ENCODE data around the gene SLC25A42.

SLC25A42 gene

DNA sequence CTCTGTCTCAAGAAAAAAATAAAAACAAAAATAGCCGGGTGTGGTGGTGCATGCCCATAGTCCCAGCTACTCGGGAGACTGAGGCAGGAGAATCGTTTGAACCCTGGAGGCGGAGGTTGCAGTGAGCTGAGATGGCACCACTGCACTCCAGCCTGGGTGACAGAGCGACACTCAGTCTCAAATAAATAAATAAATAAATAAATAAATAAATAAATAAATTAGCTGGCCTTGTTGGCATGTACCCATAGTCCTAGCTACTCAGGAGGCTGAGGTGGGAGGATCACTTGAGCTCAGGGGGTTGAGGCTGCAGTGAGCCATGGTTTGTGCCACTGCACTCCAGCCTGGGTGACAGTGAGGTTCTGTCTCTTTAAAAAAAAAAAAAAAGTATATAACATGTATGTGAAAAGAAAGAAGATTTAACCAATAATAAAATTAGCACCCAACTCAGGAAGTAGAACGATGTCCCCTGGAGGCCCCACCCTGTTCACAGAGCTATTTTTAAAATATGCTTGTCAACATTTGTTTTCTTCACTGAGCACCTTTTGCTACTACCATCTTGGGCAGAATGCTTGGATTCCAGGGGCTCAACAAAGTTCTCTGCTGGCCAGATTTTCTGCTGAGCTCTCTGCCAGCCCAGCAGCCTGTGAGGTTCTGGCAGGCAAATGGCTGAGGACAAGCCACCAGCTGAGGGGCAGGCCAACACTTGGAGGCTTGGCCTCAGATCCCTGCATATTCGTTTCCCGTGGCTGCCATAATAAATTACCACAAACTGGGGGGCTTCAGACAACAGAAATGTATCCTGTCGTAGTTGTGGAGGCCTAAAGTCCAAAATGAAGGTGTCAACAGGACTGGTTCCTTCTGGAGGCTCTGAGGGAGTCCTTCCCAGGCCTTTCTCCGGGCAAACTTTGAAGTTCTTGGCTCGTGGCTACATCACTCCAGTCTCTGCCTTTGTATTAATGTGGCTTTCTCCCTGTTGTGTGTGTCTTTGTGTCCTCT, 5.2 kb downstream of the SLC25A42 start:
- DNase-seq (ENCODE audit: low read depth): no peak

DNA sequence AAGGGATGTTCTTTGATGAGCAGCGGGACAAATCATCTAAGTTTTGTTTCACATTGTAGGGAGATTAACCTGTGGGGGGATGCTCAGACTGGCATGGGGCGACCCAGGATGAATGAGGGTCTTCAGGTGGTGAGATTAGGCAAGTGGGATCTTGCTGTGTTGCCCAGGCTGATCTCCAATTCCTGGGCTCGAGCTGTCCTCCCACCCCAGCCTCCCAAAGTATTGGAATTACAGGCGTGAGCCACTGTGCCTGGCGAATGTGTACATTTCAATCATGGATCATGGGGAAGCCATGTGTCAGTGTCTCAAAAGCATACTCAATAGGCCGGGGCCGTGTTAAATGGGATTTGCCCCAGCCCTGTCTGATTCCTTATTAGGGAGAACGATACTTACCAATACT, 8.1 kb downstream of the SLC25A42 start:
- H3K4me3 ChIP-seq (ENCODE audit: low read length): no peak overlapping the region
- no peak for DNase-seq (ENCODE audit: low read depth)
- TF ChIP-seq, protein P1, sequence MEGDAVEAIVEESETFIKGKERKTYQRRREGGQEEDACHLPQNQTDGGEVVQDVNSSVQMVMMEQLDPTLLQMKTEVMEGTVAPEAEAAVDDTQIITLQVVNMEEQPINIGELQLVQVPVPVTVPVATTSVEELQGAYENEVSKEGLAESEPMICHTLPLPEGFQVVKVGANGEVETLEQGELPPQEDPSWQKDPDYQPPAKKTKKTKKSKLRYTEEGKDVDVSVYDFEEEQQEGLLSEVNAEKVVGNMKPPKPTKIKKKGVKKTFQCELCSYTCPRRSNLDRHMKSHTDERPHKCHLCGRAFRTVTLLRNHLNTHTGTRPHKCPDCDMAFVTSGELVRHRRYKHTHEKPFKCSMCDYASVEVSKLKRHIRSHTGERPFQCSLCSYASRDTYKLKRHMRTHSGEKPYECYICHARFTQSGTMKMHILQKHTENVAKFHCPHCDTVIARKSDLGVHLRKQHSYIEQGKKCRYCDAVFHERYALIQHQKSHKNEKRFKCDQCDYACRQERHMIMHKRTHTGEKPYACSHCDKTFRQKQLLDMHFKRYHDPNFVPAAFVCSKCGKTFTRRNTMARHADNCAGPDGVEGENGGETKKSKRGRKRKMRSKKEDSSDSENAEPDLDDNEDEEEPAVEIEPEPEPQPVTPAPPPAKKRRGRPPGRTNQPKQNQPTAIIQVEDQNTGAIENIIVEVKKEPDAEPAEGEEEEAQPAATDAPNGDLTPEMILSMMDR (IDR thresholded peaks at IDR 0.05; ENCODE audit: insufficient read depth, low read depth, low read length, missing control alignments): no peak

More for the DNA sequence above, 5.2 kb downstream of the SLC25A42 start:
- no peak overlapping the region for H3K4me3 ChIP-seq (ENCODE audit: low read length)
- TF ChIP-seq, protein P1 (IDR thresholded peaks at IDR 0.05; ENCODE audit: insufficient read depth, low read depth, low read length, missing control alignments): no peak

DNA sequence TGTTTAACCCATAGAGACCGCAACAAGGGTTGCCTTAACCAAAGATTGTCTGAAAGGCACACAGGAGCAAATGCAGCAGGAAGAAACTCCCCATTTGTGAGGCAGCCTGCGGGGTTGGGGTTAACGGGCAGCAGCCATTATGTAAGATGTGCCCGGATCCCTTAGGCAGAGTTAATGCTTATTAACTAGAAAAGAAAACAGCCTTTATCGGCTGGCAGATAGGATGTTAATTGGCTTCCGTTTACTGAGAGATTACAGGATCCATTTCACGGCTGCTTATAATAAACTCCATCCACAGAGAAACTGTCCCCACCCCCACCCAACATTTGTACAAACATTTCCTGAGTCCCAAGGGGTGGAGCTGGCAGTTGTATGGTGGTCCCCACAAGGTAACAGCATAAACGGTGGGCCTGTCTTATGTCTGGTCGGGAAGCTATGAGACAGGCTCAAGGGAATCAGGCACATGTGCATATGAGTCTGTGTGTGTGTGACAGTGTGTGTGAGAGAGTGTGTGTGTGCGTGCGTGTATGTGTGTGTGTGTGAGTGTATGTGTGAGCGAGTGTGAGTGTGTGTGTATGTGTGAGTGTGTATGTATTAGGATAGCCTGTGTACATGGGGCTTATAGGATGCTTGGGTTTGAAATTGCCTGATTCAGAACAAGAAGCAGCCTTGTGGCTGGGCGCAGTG, 10.5 kb downstream of the SLC25A42 start:
- DNase-seq (ENCODE audit: low read depth): no peak
- TF ChIP-seq, protein P1 (IDR thresholded peaks at IDR 0.05; ENCODE audit: insufficient read depth, low read depth, low read length, missing control alignments): no peak
- no peak overlapping the region for H3K4me3 ChIP-seq (ENCODE audit: low read length)

DNA sequence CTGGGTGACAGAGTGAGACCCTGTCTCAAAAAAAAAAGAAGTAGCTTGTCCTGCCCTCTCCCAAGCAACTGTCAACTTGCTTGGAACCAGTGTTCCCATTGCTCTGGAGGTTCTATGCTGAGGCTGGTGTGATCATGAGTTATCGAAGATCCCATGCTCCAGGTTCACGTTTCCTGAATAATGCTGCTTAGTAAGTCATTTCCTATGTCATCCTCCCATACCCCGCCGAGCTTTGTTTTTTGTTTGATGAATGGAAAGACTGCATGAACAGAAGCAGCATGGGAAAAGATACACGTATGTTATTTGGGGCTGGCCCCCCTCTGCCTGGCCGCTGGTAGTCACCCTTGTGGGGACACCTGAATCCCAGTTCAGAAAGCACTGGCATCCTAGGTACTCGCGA, 11.3 kb downstream of the SLC25A42 start:
- no peak overlapping the region for H3K4me3 ChIP-seq (ENCODE audit: low read length)
- TF ChIP-seq, protein P1 (IDR thresholded peaks at IDR 0.05; ENCODE audit: insufficient read depth, low read depth, low read length, missing control alignments): no peak
- DNase-seq (ENCODE audit: low read depth): no peak

DNA sequence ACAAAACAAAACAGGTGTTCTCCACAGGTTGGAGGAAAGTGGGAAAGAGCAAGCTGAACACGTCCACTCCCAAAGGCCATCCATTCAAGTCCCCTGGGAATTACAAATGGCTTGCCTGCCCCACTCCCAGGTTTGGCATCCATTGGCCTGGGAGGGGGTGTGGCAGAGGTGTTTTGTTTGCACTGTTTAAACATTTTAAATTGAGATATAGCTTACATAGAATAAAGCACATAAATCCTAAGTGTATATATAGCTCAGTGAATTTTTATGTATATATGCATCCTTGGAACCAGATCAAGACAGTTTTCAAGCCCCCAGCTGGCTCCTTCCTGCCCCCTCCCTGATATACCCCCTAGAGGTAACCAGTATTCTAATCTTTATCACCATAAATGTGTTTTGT, 12.7 kb downstream of the SLC25A42 start:
- H3K4me3 ChIP-seq (ENCODE audit: low read length): no peak overlapping the region
- TF ChIP-seq, protein P1 (IDR thresholded peaks at IDR 0.05; ENCODE audit: insufficient read depth, low read depth, low read length, missing control alignments): no peak

DNA sequence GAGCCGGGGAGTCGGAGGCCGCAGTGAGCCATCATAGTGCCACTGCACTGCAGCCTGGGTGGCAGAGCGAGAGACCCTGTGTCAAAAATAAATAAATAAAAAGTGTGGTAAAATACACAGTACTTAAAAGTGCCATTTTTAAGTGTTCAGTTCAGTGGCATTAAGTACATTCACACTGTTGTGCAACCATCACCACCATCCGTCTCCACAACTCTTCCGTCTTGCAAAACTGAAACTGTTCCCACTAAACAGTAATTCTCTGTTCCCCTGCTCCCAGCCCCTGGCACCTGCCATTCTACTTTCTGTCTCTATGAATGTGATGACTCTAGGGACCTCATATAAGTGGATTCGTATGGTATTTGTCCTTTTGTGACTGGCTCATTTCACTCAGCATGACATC, 13.3 kb downstream of the SLC25A42 start:
- TF ChIP-seq, protein P1 (IDR thresholded peaks at IDR 0.05; ENCODE audit: insufficient read depth, low read depth, low read length, missing control alignments): no peak
- no peak for DNase-seq (ENCODE audit: low read depth)
- no peak overlapping the region for H3K4me3 ChIP-seq (ENCODE audit: low read length)

More for the DNA sequence above, 12.7 kb downstream of the SLC25A42 start:
- no peak for DNase-seq (ENCODE audit: low read depth)
